T-helper 1 cell treated with Interleukin-12 subunit alpha and Interleukin-12 subunit beta and Interleukin-4 antibody, amounts not matched to agents 30 ng/mL and 1 ng/mL, for 36 hours (primary cell): ENCODE measurements around the gene HOXA13. TPM values are rescaled to one million over a fixed set of nuclear protein-coding genes. Genes with fewer than 3 reads are reported as not detected.

ENCODE experiments used
- intact Hi-C: fragments of 100-400 bp; cut with micrococcal nuclease; formaldehyde crosslinking; loops from one replicate; pipeline ENCODE4 v1.15.1; 2024
- total RNA-seq: library from RNA; stranded (reverse); gene quantifications from 2 replicates; pipeline ENCODE4 v1.2.3, GENCODE V29; 2022

Gene HOXA13
- total RNA-seq, 1 donor from 2014 or later: not detected

GRCh38 chr7:27183682-27184336, 16.1 kb downstream of the HOXA13 start:
- intact Hi-C loops: loop anchor here (2.0 kb wide), 1 partner anchor 15 kb away; no protein-coding TSS in a partner anchor

GRCh38 chr7:27182861-27183681, 16.8 kb downstream of the HOXA13 start:
- intact Hi-C loops: no loop called here

GRCh38 chr7:27182285-27182841, 17.5 kb downstream of the HOXA13 start:
- intact Hi-C loops: no loop called here

GRCh38 chr7:27181795-27182275, 18.1 kb downstream of the HOXA13 start:
- intact Hi-C loops: no loop called here

DNA sequence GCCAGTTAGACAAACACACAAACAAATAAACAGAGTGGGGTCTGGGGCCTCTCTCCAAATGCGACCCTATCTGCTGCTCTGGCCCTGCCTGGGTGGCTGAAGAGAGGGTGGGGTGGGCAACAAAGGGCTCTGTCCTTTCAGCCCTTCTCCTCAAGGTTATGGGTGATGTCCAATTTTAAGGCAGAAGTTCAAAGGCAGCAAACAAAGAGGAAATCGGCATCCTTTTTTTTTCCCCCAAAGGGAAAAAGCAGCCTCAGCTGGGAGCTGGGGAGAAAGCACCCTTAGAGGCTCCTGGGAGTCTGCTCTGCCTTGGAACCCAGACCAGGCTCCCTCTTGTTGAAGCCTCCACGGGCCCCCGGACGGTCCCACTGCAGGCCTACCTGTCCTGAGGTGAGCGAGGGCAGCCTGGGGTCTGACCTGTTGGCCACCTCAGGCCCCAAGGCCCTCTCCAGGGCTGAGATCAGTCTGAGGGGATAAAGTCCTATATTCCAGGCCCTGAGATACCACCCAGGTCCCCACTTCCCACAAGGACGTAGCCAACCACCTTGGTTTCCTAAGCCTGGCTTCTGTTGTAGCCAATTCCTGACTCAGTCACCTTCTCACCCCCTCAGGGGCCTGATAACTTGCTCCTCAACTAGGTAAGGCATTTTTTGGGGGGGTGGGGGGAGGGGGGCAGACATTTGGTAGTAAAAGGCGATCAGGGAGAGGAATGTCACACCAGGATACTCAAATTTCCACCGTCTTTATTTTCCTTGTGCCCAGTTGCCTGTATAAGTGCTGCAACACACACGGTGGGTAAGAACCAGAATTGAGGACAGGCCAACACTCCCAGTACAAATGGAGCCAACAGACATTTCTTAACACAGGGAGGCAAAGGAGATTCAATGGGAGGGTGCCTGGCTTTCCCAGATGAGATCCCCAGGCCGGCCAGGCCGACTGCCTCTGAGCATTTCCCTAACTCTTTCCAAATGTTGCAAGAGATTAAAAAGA, 19.2 kb downstream of the HOXA13 start:
- intact Hi-C loops: no loop called here

GRCh38 chr7:27179503-27180430, 20.1 kb downstream of the HOXA13 start:
- intact Hi-C loops: no loop called here

DNA sequence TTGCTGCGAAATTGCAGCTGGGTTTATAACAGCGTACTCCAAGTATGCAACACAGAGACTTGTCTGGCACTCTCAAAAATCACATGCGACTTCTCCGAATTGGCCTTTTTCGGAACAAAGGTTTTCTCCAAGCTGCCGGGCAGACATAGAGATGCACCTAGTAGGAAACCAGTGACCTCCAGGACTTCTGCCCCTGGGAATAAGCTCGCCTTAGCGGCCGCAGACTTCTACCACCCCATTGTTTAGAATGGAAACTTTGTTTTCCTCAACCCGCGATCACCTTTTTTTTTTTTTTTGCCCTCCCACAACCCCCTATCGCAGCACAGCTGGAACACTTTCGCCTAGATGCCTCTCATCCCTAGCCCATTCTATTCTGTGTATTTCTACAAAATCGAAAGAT, 20.9 kb downstream of the HOXA13 start:
- intact Hi-C loops: no loop called here

DNA sequence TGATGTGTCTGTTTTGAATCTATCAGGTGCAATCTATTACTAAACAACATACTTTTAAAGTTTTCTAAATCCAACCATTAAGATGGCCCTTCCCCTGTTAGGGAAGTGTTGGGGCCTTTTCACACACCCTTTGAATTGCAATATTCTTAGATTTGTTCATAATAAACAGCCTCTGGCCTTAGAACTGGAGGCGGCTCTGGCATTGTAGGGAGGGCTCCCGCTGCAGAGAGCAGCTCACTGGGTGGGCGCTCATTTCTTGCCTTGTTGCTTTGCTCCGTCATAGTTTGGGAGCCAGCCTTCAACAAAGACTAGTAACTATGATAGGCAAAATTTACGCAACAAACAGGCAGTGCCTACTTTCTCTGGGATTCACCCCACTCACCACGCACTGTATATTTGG, 21.5 kb downstream of the HOXA13 start:
- intact Hi-C loops: no loop called here

- intact Hi-C loops: no loop called here
Measured at GRCh38 chr7:27177795-27178320, 22.0 kb downstream of the HOXA13 start.

GRCh38 chr7:27176962-27177794, 22.7 kb downstream of the HOXA13 start:
- intact Hi-C loops: no loop called here

- intact Hi-C loops: no loop called here
Measured at GRCh38 chr7:27176524-27176845, 23.4 kb downstream of the HOXA13 start.

DNA sequence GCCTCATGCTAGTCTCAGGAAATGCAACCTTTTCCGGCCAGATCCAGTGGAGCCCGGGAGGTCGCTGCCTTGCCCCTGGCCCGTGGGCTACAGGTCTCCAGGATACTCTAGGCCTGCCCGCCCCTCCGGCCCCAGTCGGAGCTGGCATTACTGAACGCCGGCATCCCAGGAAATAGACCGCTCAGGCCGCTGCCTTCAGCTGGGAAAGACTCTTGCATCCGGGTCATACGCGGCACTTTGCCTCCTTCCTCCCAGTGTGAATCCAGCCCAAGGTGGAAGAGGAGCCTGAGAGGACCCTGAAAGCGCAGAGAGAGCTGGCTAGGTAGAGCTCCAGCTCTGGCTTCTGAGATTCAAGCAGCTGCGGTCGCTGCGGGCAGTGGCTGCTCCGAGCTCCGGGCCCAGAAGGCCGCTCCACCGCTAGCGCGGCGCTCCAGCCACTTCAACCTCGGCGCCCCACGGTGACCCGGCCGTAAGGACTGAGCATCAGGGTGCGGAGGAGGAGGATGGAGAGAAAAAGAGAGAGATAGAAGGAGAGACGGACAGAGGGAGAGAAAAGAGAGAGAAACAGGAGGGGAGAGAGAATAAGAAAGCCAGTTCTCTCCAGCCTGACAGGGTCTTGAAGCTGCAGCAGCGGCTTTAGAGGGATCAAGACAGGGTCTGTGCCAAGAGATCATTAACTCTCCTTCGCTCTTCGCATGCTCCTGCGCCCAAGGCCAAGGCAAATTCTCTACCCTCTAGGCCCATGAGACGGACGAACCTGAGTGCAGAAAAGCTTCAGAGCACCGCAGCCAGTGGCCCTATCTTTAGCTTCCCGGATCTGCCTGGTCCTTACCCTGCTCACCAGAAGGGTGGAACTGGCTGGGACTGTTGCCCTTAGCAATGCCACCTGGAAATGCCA, 24.0 kb downstream of the HOXA13 start:
- intact Hi-C loops: no loop called here

GRCh38 chr7:27174874-27175625, 24.8 kb downstream of the HOXA13 start:
- intact Hi-C loops: no loop called here

DNA sequence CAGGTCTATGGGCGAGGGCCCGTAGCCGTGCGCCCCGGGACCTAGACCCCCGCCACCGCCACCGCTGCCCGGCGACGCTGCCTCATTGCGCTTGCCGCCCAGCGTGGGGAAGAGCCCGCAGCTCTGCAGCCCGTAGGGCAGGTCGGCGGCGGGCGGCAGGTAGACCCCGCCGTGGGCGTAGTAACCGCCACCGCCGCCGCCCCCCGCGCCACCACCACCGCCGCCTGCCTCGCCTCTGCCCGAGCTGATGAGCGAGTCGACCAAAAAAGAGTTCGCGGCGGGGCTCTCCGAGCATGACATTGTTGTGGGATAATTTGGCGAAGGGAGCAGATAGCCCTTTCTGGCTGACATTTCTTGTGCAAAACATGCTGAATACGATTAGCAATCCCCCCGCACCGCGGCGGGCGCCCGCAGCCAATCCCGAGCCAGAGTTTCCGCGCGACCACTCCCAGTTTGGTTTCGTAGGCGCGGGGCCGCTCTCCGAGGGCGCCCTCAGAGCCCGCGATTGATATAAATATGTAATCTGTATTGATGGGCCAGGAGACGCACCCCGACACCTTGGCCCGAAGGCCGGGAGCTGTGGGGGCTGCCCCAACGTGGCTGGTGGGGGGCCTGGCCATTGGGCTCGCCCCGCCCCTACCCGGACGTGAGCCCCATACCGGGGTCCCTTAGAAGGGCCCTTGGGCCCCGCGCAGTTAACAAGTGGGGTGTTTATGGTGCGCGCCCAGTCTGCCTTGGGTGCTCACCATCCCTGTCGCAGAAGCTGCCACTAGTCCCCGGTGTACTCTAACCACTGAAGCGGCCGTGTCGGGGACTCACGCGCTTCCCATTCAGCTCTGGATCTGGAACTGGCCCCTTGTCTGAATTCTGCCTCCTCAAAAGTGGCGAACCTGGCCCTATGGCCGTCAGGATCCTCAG, 25.7 kb downstream of the HOXA13 start, which contains the start of gene HOXA10:
HOXA10 (minus strand) TSS at position 365 of the 918 bp plus-strand sequence; CDS start at position 351, 14 bp downstream.
- intact Hi-C loops: loop anchor here (2.0 kb wide), 1 partner anchor 25 kb away; no protein-coding TSS in a partner anchor

GRCh38 chr7:27173511-27173955, 26.4 kb downstream of the HOXA13 start:
- intact Hi-C loops: loop anchor here (2.0 kb wide), 1 partner anchor 25 kb away; no protein-coding TSS in a partner anchor
